Esophagus muscularis mucosa (tissue), 4 donors: ENCODE measurements around the gene MSL2.
A peak's percentile ranks its signal among the peaks of the same experiment; 100 is the strongest.

Experiments
- CTCF ChIP-seq, 3 experiments: fragments of 200-600 bp in 2 of 3; fragments of 450-650 bp in 1 of 3; sonication (generic) in 2 of 3; IDR thresholded peaks; one replicate each; pipeline ENCODE4 v1.5.1; 2017 to 2019; ENCODE audit warnings: antibody characterized with exemption in 3 of 3, mild to moderate bottlenecking in 2 of 3, moderate library complexity in 1 of 3
- EP300 ChIP-seq: sonication (generic); formaldehyde crosslinking; IDR thresholded peaks from one replicate; pipeline ENCODE4 v1.6.1; 2017; ENCODE audit warnings: antibody characterized with exemption
- POLR2A ChIP-seq: fragments of 450-650 bp; IDR thresholded peaks from one replicate; pipeline ENCODE4 v1.6.1; 2017; ENCODE audit warnings: antibody characterized with exemption, moderate library complexity, mild to moderate bottlenecking, low read depth
- POLR2AphosphoS5 ChIP-seq, 2 donors: sonication (generic); formaldehyde crosslinking; IDR thresholded peaks; one replicate each; pipeline ENCODE4 v1.6.1; 2017; ENCODE audit warnings: antibody characterized with exemption in 2 of 2

GRCh38 chr3:136196064-136196400 lies at the start of gene MSL2:
- peak; percentile 40 for TF ChIP-seq POLR2A
- TF ChIP-seq CTCF (IDR thresholded peaks at IDR 0.05): no peak
- TF ChIP-seq EP300: no peak
- peak in 1 of 2 donors; percentile 74 for TF ChIP-seq POLR2AphosphoS5 (IDR thresholded peaks at IDR 0.05)
